GM21526 (cell line): ENCODE results near the gene LRP5.
"Not testable (repeated sequence)": the region's sequence is repeated elsewhere in the genome, so short reads cannot be mapped to it uniquely, and the experiment has no call there.

ENCODE experiments used
- ATAC-seq: cut with Tn5 transposase; IDR thresholded peaks from one replicate; pipeline ENCODE4 v1.9.1; 2021; ENCODE audit warnings: moderate library complexity; ENCODE audit not compliant: unreplicated experiment, low FRiP score

Gene LRP5

DNA sequence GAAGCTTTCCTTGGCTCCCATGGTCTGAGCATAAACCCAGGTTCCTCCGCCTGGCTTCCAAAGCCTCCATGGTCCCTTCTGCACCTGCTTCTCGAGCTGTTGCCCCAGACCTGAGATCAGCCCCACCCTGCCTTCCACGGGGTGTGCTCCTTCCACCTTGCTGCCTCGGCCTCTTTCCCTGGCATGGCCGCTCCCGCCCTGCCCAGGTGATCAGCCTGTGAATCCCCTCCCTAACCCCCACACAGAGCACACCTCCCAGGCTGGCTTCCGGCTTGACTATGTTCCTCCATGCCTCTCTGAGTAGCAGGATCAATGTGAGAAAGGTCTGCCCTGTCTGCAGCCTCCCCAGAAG lies 145.5 kb downstream of the LRP5 start:
- ATAC-seq = no peak

DNA sequence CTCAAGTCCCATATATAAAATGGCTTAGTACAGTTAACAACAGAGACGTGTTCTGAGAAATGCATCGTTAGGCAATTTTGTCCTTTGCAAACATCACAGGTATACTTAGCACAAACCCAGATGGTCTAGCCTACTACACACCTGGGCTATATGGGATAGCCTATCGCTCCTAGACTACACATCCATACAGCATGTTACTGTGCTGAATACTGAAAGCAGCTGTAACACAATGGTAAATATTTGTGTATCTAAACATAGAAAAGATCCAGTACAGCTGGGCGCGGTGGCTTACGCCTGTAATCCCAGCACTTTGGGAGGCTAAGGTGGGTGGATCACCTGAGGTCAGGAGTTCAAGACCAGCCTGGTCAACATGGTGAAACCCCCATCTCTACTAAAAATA lies 145.9 kb downstream of the LRP5 start:
- not testable (repeated sequence) for ATAC-seq

DNA sequence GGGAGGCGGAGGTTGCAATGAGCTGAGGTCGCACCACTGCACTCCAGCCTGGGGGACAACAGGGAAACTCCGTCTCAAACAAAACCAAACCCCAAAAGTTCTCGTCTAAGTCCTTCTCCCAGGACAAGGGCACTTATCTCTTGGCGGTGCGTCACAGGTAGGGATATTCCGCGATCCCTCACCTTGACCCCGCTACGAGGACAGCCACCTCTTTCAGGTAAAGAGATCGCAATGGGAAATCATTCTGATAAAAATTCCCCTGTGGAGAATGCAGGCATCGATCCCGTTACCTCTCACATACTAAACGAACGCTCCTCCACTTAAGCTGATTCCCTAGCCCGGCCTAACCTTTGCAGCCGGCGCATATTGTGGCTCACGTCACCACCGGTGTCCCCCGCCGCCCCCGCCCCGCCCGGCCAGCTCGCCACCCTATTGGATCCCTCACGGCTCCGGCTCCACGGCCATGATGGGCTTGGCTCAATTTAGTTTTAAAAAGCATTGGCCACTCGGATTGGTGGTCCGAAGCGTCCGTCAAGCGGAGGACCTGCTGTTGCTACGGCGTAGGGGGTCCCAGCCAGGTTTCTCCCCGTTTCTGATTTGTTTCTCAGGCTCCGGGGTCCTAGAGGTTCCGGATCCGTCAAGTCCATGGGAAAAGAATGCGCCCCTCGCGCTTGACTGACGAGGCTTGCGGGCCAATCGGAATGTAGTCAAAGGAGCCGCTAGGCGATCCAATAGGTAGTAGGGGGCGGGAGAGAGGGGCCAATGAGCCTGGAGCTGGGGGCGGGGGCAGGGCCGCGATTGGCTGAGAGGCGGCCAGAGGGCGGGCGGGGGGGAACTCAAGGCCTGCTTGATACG lies 147.7 kb downstream of the LRP5 start:
- peak; percentile 73 for ATAC-seq

GRCh38 chr11:68460741-68461574 lies 148.6 kb downstream of the LRP5 start, which contains the start of gene PPP6R3:
Gene PPP6R3 (plus strand): TSS chr11:68460752. CDS start chr11:68537665, 76,913 bp downstream.
- ATAC-seq = peak; percentile 10

GRCh38 chr11:68461575-68461917 lies 149.2 kb downstream of the LRP5 start:
- no peak for ATAC-seq

DNA sequence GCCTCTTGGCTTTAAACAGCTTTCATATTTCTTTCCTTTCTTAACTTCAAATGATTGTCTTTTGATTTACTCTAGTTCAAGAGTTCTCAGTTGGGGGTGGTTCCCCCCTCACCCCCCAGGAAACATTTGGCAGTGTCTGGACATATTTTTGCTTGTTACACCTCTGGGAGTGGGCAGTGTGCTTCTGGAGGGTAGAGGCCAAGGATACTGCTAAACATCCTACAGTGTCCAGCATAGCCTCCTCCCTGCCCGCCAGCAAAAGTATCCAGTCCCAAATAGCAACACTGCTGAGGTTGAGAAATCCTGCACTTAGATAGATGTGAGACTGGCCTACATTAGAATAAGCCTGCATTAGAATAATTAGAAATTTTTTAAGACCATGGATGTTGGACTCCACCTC lies 151.3 kb downstream of the LRP5 start:
- ATAC-seq = no peak

DNA sequence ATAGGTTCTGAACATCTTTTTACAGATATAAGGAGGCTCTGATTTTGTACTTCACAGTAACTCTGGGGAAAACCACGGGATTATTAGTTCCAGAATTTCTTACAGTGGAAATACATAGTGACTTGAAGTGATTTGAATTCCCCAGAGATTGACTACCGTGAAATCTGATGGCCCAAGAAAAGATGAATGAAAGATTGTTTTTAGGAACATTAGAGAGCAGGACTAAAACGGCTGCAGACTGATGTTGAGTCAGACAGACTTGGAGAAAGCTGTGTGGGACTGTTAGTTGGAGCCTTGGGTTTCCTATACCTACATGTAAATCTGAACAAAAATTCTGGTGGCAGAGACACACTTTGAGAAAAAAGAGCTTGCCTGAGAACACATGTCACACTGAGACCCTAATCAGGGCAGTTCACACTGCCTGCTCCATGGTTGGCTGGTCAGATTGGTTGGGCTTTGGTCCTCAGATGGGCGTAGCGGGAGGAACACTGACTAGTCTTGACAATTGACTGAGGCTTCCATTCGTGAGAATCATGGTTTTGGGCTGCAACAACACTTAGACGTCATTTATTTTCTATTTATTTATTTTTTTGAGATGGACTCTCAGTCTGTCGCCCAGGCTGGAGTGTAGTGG lies 154.9 kb downstream of the LRP5 start:
- ATAC-seq = no peak

DNA sequence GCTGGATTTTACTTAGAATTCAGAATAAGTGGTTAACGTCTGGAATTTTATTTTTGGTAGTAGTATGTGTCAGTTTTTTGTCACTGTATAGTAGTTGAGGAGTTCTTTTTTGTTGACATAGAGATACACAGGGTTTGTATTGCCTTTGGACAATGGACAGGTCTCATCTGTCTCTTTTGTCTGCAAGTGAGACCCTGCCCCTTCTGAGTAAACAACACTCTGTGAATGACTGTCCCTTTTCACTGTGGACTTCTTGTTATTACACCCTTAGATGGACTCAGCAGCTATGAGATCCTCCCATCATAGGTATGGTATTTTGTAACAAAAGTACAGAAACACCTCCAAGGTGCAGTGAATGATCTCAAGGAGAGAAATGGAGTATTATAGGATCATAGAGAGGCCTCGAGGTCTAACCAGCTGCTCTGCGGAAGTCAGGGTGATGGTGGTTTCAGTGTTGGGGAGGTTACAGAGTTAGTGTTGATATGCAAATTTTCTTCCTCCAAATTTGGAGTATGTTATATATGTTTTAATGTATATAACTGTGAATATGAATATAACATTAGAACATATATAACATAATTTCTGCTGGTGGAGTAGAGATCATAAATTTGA lies 155.9 kb downstream of the LRP5 start:
- ATAC-seq = no peak

- ATAC-seq = no peak
Observed at GRCh38 chr11:68469122-68469521, 156.7 kb downstream of the LRP5 start.

GRCh38 chr11:68469642-68470041 lies 157.3 kb downstream of the LRP5 start:
- no peak for ATAC-seq

- ATAC-seq = no peak
Observed at GRCh38 chr11:68470304-68470811, 158.0 kb downstream of the LRP5 start.

- ATAC-seq = no peak
Observed at GRCh38 chr11:68471360-68472340, 159.3 kb downstream of the LRP5 start.

DNA sequence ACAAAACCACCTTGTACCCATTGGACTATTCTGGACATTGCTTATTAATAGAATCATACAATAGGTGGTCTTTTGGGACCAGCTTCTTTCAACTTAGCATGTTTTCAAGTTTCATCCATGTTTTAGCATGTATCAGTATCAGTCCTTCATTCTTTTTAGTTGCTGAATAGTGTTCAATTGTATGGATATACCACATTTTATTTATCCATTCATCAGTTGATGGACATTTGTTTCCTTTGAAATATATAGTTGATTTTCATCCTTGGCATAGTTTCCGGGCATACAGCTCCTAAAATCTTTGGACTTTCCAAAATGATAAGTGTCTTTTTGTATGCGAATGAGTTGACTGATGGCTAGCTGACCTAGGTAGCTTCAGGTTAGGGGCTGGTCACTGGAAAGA lies 160.4 kb downstream of the LRP5 start:
- ATAC-seq = no peak

- no peak for ATAC-seq
Observed at GRCh38 chr11:68473693-68474092, 161.3 kb downstream of the LRP5 start.

DNA sequence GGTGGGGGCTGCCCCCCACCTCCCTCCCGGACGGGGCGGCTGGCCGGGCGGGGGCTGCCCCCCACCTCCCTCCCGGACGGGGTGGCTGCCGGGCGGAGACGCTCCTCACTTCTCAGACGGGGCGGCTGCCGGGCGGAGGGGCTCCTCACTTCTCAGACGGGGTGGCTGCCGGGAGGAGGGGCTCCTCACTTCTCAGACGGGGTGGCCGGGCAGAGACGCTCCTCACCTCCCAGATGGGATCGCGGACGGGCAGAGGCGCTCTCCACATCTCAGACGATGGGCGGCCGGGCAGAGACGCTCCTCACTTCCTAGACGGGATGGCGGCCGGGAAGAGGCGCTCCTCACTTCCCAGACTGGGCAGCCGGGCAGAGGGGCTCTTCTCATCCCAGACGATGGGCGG lies 163.2 kb downstream of the LRP5 start:
- not testable (repeated sequence) for ATAC-seq

DNA sequence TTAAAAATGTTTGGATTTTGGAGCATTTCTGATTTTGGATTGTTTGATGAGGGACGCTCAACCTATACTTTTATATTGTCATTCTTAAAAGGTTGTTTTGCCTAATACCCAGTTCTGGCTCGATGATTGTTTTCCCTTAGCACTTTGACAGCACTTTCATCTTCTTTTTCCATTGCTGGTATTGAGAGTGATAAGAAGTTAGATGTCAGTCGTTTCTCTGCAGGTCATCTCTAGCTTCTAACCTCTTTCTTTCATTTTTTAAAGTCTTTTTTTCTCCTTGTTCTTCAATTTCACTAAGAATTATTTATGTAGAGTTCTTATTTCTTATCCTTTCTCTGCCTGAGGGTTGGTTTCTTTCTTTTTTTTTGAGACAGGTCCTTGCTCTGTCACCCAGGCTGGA lies 167.0 kb downstream of the LRP5 start:
- ATAC-seq = no peak

GRCh38 chr11:68480193-68480592 lies 167.8 kb downstream of the LRP5 start:
- no peak for ATAC-seq

DNA sequence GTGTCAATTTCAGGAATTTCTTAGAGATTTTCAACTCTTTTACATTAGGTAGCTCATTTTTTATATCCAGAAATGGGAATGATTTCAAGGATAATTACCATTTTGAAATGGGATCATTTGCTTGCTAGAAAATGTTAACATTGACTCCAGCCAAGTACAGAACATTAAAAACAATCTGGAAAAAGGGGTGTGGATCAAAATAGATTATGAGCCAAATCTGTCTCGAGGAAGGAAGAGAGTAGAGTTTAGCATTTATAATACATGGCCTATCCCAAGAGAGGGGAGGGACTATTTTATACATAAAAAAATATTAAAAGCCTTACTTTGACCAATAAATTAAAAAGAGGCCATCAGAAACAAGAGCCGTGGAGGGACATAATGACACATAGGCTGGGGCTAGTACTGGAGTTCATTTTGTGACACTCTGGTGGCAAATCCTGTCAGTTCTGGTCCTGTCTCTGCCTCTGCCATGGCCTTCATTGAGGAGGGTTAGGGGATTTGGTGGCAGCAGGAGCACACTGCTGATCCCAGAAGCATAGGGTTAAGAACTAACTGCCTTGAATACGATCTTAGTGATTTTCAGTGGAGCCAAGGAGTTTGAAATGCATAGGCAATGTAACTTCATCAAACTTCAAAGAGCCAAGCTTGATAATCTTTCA lies 168.6 kb downstream of the LRP5 start:
- ATAC-seq = no peak
